WTC11 (cell line): ENCODE measurements around the gene ERC2.

Source experiments
- ARID4B ChIP-seq: sonication (generic); formaldehyde crosslinking; IDR thresholded peaks from 2 replicates; pipeline ENCODE4 v1.8.0; 2023; ENCODE audit warnings: missing genetic modification reagents, mild to moderate bottlenecking, borderline replicate concordance
- ESRRA ChIP-seq: sonication (generic); formaldehyde crosslinking; IDR thresholded peaks from 2 replicates; pipeline ENCODE4 v1.8.1; 2022; ENCODE audit warnings: mild to moderate bottlenecking, missing genetic modification reagents, borderline replicate concordance
- GABPB1 ChIP-seq: sonication (generic); formaldehyde crosslinking; IDR thresholded peaks from 2 replicates; pipeline ENCODE4 v1.8.1; 2023; ENCODE audit warnings: mild to moderate bottlenecking, missing genetic modification reagents
- JUN ChIP-seq: sonication (generic); formaldehyde crosslinking; IDR thresholded peaks from 2 replicates; pipeline ENCODE4 v1.8.0; 2023; ENCODE audit warnings: mild to moderate bottlenecking, missing genetic modification reagents
- NR3C1 ChIP-seq: sonication (generic); formaldehyde crosslinking; conservative IDR thresholded peaks from 2 replicates; pipeline ENCODE4 v1.8.1; 2023; ENCODE audit warnings: low read depth, mild to moderate bottlenecking, missing genetic modification reagents
- STAT6 ChIP-seq: sonication (generic); formaldehyde crosslinking; conservative IDR thresholded peaks from 2 replicates; pipeline ENCODE4 v1.8.1; 2023; ENCODE audit warnings: mild to moderate bottlenecking, low read depth, missing genetic modification reagents, moderate library complexity
- ZNF263 ChIP-seq: sonication (generic); formaldehyde crosslinking; IDR thresholded peaks from 2 replicates; pipeline ENCODE4 v1.8.1; 2022; ENCODE audit warnings: low read depth, mild to moderate bottlenecking, moderate library complexity, missing genetic modification reagents
- TF ChIP-seq, protein P1 (sequence below): fragments of 200-600 bp; IDR thresholded peaks from 2 replicates; pipeline ENCODE4 v1.8.0; 2022; ENCODE audit warnings: antibody characterized with exemption
- TF ChIP-seq, protein P2 (sequence below): sonication (generic); formaldehyde crosslinking; IDR thresholded peaks from 2 replicates; pipeline ENCODE4 v1.8.0; 2022; ENCODE audit warnings: mild to moderate bottlenecking, missing genetic modification reagents

DNA sequence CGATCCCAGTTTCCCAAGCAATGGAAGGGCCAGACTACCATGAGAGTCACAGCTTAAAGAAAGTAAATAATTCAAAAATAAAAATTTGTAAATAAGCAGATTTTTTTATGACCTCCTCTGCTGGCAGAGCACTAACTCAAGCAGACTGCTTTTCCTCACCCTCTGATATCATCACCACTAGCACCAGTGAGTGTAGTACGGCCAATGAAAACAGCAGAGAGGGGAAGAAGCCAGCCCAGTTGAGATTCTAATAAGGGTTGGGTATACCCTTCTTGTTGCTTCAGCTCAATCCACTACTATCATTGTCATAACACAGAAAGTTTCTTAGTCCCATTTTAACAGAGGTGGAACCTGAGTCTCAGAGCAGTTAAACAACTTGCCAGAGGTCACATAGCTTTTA, 193.1 kb downstream of the ERC2 start:
- TF ChIP-seq ARID4B (no peak), ZNF263 (CRISPR knock-in tag) (no peak), STAT6 (no peak), JUN (CRISPR knock-in tag) (no peak), ESRRA (no peak), GABPB1 (CRISPR knock-in tag) (no peak), NR3C1 (CRISPR knock-in tag) (no peak)
- TF ChIP-seq, protein P1, sequence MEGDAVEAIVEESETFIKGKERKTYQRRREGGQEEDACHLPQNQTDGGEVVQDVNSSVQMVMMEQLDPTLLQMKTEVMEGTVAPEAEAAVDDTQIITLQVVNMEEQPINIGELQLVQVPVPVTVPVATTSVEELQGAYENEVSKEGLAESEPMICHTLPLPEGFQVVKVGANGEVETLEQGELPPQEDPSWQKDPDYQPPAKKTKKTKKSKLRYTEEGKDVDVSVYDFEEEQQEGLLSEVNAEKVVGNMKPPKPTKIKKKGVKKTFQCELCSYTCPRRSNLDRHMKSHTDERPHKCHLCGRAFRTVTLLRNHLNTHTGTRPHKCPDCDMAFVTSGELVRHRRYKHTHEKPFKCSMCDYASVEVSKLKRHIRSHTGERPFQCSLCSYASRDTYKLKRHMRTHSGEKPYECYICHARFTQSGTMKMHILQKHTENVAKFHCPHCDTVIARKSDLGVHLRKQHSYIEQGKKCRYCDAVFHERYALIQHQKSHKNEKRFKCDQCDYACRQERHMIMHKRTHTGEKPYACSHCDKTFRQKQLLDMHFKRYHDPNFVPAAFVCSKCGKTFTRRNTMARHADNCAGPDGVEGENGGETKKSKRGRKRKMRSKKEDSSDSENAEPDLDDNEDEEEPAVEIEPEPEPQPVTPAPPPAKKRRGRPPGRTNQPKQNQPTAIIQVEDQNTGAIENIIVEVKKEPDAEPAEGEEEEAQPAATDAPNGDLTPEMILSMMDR = no peak
- TF ChIP-seq, protein P2, sequence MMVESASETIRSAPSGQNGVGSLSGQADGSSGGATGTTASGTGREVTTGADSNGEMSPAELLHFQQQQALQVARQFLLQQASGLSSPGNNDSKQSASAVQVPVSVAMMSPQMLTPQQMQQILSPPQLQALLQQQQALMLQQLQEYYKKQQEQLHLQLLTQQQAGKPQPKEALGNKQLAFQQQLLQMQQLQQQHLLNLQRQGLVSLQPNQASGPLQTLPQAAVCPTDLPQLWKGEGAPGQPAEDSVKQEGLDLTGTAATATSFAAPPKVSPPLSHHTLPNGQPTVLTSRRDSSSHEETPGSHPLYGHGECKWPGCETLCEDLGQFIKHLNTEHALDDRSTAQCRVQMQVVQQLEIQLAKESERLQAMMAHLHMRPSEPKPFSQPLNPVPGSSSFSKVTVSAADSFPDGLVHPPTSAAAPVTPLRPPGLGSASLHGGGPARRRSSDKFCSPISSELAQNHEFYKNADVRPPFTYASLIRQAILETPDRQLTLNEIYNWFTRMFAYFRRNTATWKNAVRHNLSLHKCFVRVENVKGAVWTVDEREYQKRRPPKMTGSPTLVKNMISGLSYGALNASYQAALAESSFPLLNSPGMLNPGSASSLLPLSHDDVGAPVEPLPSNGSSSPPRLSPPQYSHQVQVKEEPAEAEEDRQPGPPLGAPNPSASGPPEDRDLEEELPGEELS (CRISPR knock-in tag) = no peak
